ENCODE measurements around the gene C9orf85. TPM values are rescaled to one million over a fixed set of nuclear protein-coding genes. Genes with fewer than 3 reads are reported as not detected.

Gene C9orf85
- total RNA-seq, 2 donors from 2014 or later: 20.1 to 21.4 TPM

- TF ChIP-seq CTCF (IDR thresholded peaks at IDR 0.05): no peak
- TF ChIP-seq POLR2A (IDR thresholded peaks at IDR 0.05): no peak
- no peak for TF ChIP-seq POLR2AphosphoS5 (IDR thresholded peaks at IDR 0.05)
- no peak for DNase-seq (ENCODE audit: low spot score)
- Histone ChIP-seq H3K4me3 (no peak overlapping the region), H3K4me1 (replicated peaks) (no peaks in the 10 kb centered on the region), H3K36me3 (no peaks in the 10 kb centered on the region), H3K27ac (no peak overlapping the region), H3K9me3 (no peaks in the 10 kb centered on the region), H3K27me3 (replicated peaks; ENCODE audit: insufficient read depth) (no peaks in the 10 kb centered on the region)
- WGBS: 69% methylated on average over 2 of the region's 2 CpGs
- intact Hi-C loops (cut with DNase I): no loop called here
Measured at GRCh38 chr9:71981944-71982343, 70.5 kb downstream of the C9orf85 start.

- H3K36me3 ChIP-seq: no peaks in the 10 kb centered on the region
- no peak overlapping the region for H3K27ac ChIP-seq
- H3K27me3 ChIP-seq (replicated peaks; ENCODE audit: insufficient read depth): no peaks in the 10 kb centered on the region
- no peaks in the 10 kb centered on the region for H3K4me1 ChIP-seq (replicated peaks)
- TF ChIP-seq POLR2A (IDR thresholded peaks at IDR 0.05) (no peak), POLR2AphosphoS5 (IDR thresholded peaks at IDR 0.05) (no peak), CTCF (IDR thresholded peaks at IDR 0.05) (no peak)
- no peaks in the 10 kb centered on the region for H3K9me3 ChIP-seq
- 65% methylated on average over 2 of the region's 2 CpGs for WGBS
- H3K4me3 ChIP-seq: no peak overlapping the region
- intact Hi-C loops (cut with DNase I): no loop called here
- no peak for DNase-seq (ENCODE audit: low spot score)
Measured at GRCh38 chr9:71984403-71984802, 73.0 kb downstream of the C9orf85 start.

GRCh38 chr9:71984831-71985281 lies 73.4 kb downstream of the C9orf85 start:
- H3K27me3 ChIP-seq (replicated peaks; ENCODE audit: insufficient read depth): no peaks in the 10 kb centered on the region
- H3K36me3 ChIP-seq: no peaks in the 10 kb centered on the region
- H3K4me1 ChIP-seq (replicated peaks): no peaks in the 10 kb centered on the region
- no peak overlapping the region for H3K4me3 ChIP-seq
- no peaks in the 10 kb centered on the region for H3K9me3 ChIP-seq
- TF ChIP-seq POLR2A (IDR thresholded peaks at IDR 0.05) (no peak), CTCF (IDR thresholded peaks at IDR 0.05) (no peak), POLR2AphosphoS5 (IDR thresholded peaks at IDR 0.05) (no peak)
- DNase-seq (ENCODE audit: low spot score): no peak
- H3K27ac ChIP-seq: no peak overlapping the region
- intact Hi-C loops (cut with DNase I): no loop called here
- WGBS: 57% methylated on average over 7 of the region's 7 CpGs

DNA sequence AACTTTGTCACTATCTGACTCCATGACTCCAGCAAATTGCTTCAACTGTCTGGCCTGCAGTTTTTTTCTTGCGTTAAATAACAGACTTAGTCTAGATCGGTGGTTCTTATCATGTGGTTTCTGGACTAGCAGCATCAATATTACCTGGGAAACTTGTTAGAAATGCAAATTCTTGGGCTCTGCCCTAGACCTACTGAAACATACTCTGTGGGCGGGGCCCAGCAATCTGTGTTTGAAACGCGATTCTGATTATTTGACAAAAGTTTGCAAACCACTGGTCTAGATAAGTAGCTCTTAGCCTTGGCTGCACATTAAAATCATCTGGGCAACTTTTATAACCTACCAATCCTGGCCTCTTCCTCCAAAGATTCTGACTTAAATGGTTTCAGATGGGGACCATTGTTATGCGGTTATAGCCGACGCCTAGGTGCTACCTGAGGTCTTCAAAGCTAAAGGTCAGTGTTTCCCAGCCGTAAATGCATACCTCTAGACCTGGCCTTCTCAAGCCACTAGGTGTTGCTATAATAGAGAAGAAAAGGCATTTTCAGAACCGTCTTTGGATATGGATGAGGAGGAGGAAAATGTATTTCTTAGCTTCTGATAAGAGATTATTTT lies 74.0 kb downstream of the C9orf85 start:
- no peaks in the 10 kb centered on the region for H3K9me3 ChIP-seq
- no peaks in the 10 kb centered on the region for H3K36me3 ChIP-seq
- intact Hi-C loops (cut with DNase I): no loop called here
- DNase-seq (ENCODE audit: low spot score): no peak
- no peaks in the 10 kb centered on the region for H3K27me3 ChIP-seq (replicated peaks; ENCODE audit: insufficient read depth)
- H3K4me3 ChIP-seq: no peak overlapping the region
- no peaks in the 10 kb centered on the region for H3K4me1 ChIP-seq (replicated peaks)
- TF ChIP-seq POLR2AphosphoS5 (IDR thresholded peaks at IDR 0.05): no peak
- no peak for TF ChIP-seq CTCF (IDR thresholded peaks at IDR 0.05)
- TF ChIP-seq POLR2A (IDR thresholded peaks at IDR 0.05): no peak
- no peak overlapping the region for H3K27ac ChIP-seq
- 72% methylated on average over 10 of the region's 10 CpGs for WGBS

- intact Hi-C loops (cut with DNase I): no loop called here
- no peaks in the 10 kb centered on the region for H3K9me3 ChIP-seq
- no peaks in the 10 kb centered on the region for H3K4me1 ChIP-seq (replicated peaks)
- TF ChIP-seq CTCF (IDR thresholded peaks at IDR 0.05) (no peak), POLR2A (IDR thresholded peaks at IDR 0.05) (no peak), POLR2AphosphoS5 (IDR thresholded peaks at IDR 0.05) (no peak)
- DNase-seq (ENCODE audit: low spot score): no peak
- H3K27ac ChIP-seq: no peak overlapping the region
- H3K27me3 ChIP-seq (replicated peaks; ENCODE audit: insufficient read depth): no peaks in the 10 kb centered on the region
- no peaks in the 10 kb centered on the region for H3K36me3 ChIP-seq
- 61% methylated on average over 3 of the region's 3 CpGs for WGBS
- H3K4me3 ChIP-seq: no peak overlapping the region
Measured at GRCh38 chr9:71986900-71987299, 75.5 kb downstream of the C9orf85 start.
